MM.1S (cell line): Measurements from ENCODE around the gene PIEZO2.

ENCODE experiments used
- EZH2 ChIP-seq: fragments of 300-600 bp; sonication (generic); optimal IDR thresholded peaks from 2 replicates; pipeline ENCODE3; 2017; ENCODE audit warnings: low read depth, mild to moderate bottlenecking, antibody characterized with exemption, low read length, mixed read lengths
- EZH2phosphoT487 ChIP-seq: fragments of 300-600 bp; sonication (generic); IDR thresholded peaks from 2 replicates; pipeline ENCODE4 v1.6.1; 2018; ENCODE audit warnings: antibody characterized with exemption, low read length
- TF ChIP-seq, protein P1 (sequence below): fragments of 300-600 bp; sonication (generic); IDR thresholded peaks from 2 replicates; pipeline ENCODE4 v1.5.1; 2016; ENCODE audit warnings: antibody characterized with exemption, low read length, mixed read lengths

DNA sequence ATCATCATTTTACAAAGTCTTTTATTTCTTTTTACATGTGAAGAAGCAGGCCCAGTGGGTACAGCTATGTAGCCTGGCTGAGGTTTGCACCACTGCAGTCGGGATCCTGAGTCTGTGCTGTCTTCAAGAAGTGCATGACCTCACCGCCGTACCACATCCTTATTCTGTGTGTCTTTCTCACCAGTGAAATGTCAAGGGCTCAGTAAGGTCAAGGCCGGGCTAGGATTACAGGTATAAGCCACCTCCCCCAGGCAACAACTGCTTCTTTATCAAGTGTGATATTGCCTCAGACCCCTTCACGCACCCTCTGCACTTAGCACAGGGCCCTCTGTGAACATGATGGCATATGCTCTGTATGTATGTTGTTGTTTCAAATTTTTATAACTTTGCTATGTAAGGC is 76.7 kb downstream of the PIEZO2 start:
- TF ChIP-seq EZH2 (no peak), EZH2phosphoT487 (no peak)
- TF ChIP-seq, protein P1, sequence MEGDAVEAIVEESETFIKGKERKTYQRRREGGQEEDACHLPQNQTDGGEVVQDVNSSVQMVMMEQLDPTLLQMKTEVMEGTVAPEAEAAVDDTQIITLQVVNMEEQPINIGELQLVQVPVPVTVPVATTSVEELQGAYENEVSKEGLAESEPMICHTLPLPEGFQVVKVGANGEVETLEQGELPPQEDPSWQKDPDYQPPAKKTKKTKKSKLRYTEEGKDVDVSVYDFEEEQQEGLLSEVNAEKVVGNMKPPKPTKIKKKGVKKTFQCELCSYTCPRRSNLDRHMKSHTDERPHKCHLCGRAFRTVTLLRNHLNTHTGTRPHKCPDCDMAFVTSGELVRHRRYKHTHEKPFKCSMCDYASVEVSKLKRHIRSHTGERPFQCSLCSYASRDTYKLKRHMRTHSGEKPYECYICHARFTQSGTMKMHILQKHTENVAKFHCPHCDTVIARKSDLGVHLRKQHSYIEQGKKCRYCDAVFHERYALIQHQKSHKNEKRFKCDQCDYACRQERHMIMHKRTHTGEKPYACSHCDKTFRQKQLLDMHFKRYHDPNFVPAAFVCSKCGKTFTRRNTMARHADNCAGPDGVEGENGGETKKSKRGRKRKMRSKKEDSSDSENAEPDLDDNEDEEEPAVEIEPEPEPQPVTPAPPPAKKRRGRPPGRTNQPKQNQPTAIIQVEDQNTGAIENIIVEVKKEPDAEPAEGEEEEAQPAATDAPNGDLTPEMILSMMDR = no peak
